ENCODE data around the gene VCL.

The VCL gene

GRCh38 chr10:74088722-74089121, 90.8 kb downstream of the VCL start:
- no peak for TF ChIP-seq CTCF (IDR thresholded peaks at IDR 0.05; ENCODE audit: control insufficient read depth, extremely low read depth, insufficient read depth)
- DNase-seq (ENCODE audit: low read depth): no peak
- no peak overlapping the region for H3K4me3 ChIP-seq (ENCODE audit: low read depth, low read length)

- no peak for DNase-seq (ENCODE audit: low read depth)
- TF ChIP-seq CTCF (IDR thresholded peaks at IDR 0.05; ENCODE audit: control insufficient read depth, extremely low read depth, insufficient read depth): no peak
- no peak overlapping the region for H3K4me3 ChIP-seq (ENCODE audit: low read depth, low read length)
These were observed 94.5 kb downstream of the VCL start for GRCh38 chr10:74092372-74092771.

GRCh38 chr10:74093530-74094164, 95.7 kb downstream of the VCL start:
- H3K4me3 ChIP-seq (ENCODE audit: low read depth, low read length): no peak overlapping the region
- no peak for TF ChIP-seq CTCF (IDR thresholded peaks at IDR 0.05; ENCODE audit: control insufficient read depth, extremely low read depth, insufficient read depth)
- DNase-seq (ENCODE audit: low read depth): no peak

GRCh38 chr10:74094231-74094630, 96.3 kb downstream of the VCL start:
- H3K4me3 ChIP-seq (ENCODE audit: low read depth, low read length): no peak overlapping the region
- TF ChIP-seq CTCF (IDR thresholded peaks at IDR 0.05; ENCODE audit: control insufficient read depth, extremely low read depth, insufficient read depth): no peak

GRCh38 chr10:74096777-74097176, 98.9 kb downstream of the VCL start:
- no peak for DNase-seq (ENCODE audit: low read depth)

More at GRCh38 chr10:74094231-74094630, 96.3 kb downstream of the VCL start:
- DNase-seq (ENCODE audit: low read depth): no peak

GRCh38 chr10:74097776-74098175, 99.9 kb downstream of the VCL start:
- DNase-seq (ENCODE audit: low read depth): no peak
- no peak for TF ChIP-seq CTCF (IDR thresholded peaks at IDR 0.05; ENCODE audit: control insufficient read depth, extremely low read depth, insufficient read depth)

More at GRCh38 chr10:74096777-74097176, 98.9 kb downstream of the VCL start:
- no peak for TF ChIP-seq CTCF (IDR thresholded peaks at IDR 0.05; ENCODE audit: control insufficient read depth, extremely low read depth, insufficient read depth)
- no peak overlapping the region for H3K4me3 ChIP-seq (ENCODE audit: low read depth, low read length)

GRCh38 chr10:74099420-74099819, 101.5 kb downstream of the VCL start:
- no peak for DNase-seq (ENCODE audit: low read depth)
- no peak overlapping the region for H3K4me3 ChIP-seq (ENCODE audit: low read depth, low read length)
- no peak for TF ChIP-seq CTCF (IDR thresholded peaks at IDR 0.05; ENCODE audit: control insufficient read depth, extremely low read depth, insufficient read depth)

More at GRCh38 chr10:74097776-74098175, 99.9 kb downstream of the VCL start:
- no peak overlapping the region for H3K4me3 ChIP-seq (ENCODE audit: low read depth, low read length)
